SK-N-SH (cell line): Measurements from ENCODE around the gene PALLD.

ENCODE experiments used
- EP300 ChIP-seq, 2 experiments: IDR thresholded peaks; 2 replicates each; pipeline versions ENCODE4 v1.4.0 to v1.6.1; 2012; ENCODE audit warnings: borderline replicate concordance in 1 of 2, low read depth in 1 of 2, low read length in 1 of 2
- EZH2phosphoT487 ChIP-seq: fragments of 200-600 bp; sonication (generic); IDR thresholded peaks from 2 replicates; pipeline ENCODE4 v1.6.1; 2017; ENCODE audit warnings: low read depth, mixed run types, mild to moderate bottlenecking, antibody characterized with exemption, moderate library complexity, borderline replicate concordance
- GATA2 ChIP-seq: sonication (generic); formaldehyde crosslinking; IDR thresholded peaks from 2 replicates; pipeline ENCODE4 v1.5.0; 2020; ENCODE audit warnings: mild to moderate bottlenecking, missing genetic modification reagents
- JUND ChIP-seq: IDR thresholded peaks from 2 replicates; pipeline ENCODE4 v1.4.0; 2012
- NFIC ChIP-seq: IDR thresholded peaks from 2 replicates; pipeline ENCODE4 v1.4.0; 2012; ENCODE audit warnings: borderline replicate concordance
- REST ChIP-seq: IDR thresholded peaks from 2 replicates; pipeline ENCODE4 v1.6.1; 2012; ENCODE audit warnings: mild to moderate bottlenecking, low read depth, low read length, moderate library complexity
- RXRA ChIP-seq: IDR thresholded peaks from 2 replicates; pipeline ENCODE4 v1.4.0; 2012; ENCODE audit warnings: low read depth, mild to moderate bottlenecking, borderline replicate concordance
- TAF1 ChIP-seq: IDR thresholded peaks from 2 replicates; pipeline ENCODE4 v1.6.1; 2012; ENCODE audit warnings: low read depth, mild to moderate bottlenecking, low read length, moderate library complexity, borderline replicate concordance
- USF2 ChIP-seq: fragments of 150-350 bp; IDR thresholded peaks from 2 replicates; pipeline ENCODE4 v1.6.1; 2017; ENCODE audit warnings: antibody characterized with exemption, low read length, low read depth, borderline replicate concordance
- YY1 ChIP-seq: IDR thresholded peaks from 2 replicates; pipeline ENCODE4 v1.4.0; 2012; ENCODE audit warnings: low read depth, mild to moderate bottlenecking
- TF ChIP-seq, protein P1 (sequence below): IDR thresholded peaks from 2 replicates; pipeline ENCODE4; 2012
- TF ChIP-seq, protein P2 (sequence below): fragments of 200-600 bp; sonication (generic); IDR thresholded peaks from 2 replicates; pipeline ENCODE4 v1.6.1; 2017; ENCODE audit warnings: antibody characterized with exemption, mild to moderate bottlenecking, moderate library complexity

GRCh38 chr4:168866635-168867034 is 369.8 kb downstream of the PALLD start:
- TF ChIP-seq, protein P1, sequence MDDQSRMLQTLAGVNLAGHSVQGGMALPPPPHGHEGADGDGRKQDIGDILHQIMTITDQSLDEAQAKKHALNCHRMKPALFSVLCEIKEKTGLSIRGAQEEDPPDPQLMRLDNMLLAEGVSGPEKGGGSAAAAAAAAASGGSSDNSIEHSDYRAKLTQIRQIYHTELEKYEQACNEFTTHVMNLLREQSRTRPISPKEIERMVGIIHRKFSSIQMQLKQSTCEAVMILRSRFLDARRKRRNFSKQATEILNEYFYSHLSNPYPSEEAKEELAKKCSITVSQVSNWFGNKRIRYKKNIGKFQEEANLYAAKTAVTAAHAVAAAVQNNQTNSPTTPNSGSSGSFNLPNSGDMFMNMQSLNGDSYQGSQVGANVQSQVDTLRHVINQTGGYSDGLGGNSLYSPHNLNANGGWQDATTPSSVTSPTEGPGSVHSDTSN: no peak
- TF ChIP-seq REST: no peak
- no peak for TF ChIP-seq JUND
- TF ChIP-seq EZH2phosphoT487: no peak
- TF ChIP-seq GATA2 (CRISPR knock-in tag): no peak
- TF ChIP-seq, protein P2, sequence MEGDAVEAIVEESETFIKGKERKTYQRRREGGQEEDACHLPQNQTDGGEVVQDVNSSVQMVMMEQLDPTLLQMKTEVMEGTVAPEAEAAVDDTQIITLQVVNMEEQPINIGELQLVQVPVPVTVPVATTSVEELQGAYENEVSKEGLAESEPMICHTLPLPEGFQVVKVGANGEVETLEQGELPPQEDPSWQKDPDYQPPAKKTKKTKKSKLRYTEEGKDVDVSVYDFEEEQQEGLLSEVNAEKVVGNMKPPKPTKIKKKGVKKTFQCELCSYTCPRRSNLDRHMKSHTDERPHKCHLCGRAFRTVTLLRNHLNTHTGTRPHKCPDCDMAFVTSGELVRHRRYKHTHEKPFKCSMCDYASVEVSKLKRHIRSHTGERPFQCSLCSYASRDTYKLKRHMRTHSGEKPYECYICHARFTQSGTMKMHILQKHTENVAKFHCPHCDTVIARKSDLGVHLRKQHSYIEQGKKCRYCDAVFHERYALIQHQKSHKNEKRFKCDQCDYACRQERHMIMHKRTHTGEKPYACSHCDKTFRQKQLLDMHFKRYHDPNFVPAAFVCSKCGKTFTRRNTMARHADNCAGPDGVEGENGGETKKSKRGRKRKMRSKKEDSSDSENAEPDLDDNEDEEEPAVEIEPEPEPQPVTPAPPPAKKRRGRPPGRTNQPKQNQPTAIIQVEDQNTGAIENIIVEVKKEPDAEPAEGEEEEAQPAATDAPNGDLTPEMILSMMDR: no peak
- no peak for TF ChIP-seq TAF1
- TF ChIP-seq EP300 (IDR thresholded peaks at IDR 0.05; ENCODE audit: borderline replicate concordance in 1 of 2, low read depth in 1 of 2, low read length in 1 of 2): no peak
- no peak for TF ChIP-seq USF2
- TF ChIP-seq RXRA: no peak
- no peak for TF ChIP-seq YY1
- no peak for TF ChIP-seq NFIC
